GM12874 (cell line): ENCODE data around the gene PKIG.
A peak's percentile ranks its signal among the peaks of the same experiment; 100 is the strongest.

Experiments used
- TF ChIP-seq, protein P1 (sequence below): IDR thresholded peaks from 2 replicates; pipeline ENCODE4 v1.5.1; 2011; ENCODE audit warnings: low read depth, mild to moderate bottlenecking, control low read depth, low read length, moderate library complexity; ENCODE audit not compliant: insufficient read depth

Gene PKIG

DNA sequence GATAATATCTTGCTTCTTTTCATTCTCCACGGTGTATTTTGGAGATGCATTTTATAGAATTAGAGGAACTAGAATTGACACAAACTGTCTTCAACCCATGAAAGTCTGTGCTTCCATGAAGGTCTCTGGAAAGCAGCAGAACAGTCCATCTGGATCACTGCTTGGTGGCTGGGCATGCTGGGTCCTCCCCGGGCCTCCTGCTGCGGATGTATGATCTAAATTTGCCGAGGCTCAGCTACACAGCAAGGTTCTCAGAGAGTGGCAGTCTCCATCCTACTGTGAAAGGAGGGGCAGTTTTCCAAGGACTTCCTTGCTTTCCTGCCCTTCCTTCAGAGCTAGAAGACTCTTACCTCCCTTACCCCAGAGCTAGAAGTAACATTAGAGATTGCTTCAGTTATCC is 15.1 kb downstream of the PKIG start:
- TF ChIP-seq, protein P1, sequence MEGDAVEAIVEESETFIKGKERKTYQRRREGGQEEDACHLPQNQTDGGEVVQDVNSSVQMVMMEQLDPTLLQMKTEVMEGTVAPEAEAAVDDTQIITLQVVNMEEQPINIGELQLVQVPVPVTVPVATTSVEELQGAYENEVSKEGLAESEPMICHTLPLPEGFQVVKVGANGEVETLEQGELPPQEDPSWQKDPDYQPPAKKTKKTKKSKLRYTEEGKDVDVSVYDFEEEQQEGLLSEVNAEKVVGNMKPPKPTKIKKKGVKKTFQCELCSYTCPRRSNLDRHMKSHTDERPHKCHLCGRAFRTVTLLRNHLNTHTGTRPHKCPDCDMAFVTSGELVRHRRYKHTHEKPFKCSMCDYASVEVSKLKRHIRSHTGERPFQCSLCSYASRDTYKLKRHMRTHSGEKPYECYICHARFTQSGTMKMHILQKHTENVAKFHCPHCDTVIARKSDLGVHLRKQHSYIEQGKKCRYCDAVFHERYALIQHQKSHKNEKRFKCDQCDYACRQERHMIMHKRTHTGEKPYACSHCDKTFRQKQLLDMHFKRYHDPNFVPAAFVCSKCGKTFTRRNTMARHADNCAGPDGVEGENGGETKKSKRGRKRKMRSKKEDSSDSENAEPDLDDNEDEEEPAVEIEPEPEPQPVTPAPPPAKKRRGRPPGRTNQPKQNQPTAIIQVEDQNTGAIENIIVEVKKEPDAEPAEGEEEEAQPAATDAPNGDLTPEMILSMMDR, result no peak

DNA sequence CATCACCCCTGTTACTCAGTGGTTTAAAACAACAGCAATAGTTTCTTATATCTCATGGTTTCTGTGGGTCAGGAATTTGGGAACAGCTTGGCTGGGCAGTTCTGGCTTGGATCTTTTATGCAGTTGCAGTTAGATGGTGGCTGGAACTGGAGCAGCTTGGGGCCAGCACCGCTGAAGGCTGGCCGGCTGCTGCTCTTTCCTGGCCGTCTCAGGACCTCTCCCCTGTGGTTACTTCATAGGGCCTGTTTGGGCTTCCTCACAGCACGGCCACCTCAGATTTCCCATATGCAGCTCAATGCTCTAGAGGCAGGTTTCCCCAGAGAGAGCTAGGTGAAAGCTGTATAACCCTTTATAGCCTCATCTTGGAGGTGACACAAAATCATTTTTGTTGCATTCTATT is 15.6 kb downstream of the PKIG start:
- TF ChIP-seq, protein P1, result no peak

DNA sequence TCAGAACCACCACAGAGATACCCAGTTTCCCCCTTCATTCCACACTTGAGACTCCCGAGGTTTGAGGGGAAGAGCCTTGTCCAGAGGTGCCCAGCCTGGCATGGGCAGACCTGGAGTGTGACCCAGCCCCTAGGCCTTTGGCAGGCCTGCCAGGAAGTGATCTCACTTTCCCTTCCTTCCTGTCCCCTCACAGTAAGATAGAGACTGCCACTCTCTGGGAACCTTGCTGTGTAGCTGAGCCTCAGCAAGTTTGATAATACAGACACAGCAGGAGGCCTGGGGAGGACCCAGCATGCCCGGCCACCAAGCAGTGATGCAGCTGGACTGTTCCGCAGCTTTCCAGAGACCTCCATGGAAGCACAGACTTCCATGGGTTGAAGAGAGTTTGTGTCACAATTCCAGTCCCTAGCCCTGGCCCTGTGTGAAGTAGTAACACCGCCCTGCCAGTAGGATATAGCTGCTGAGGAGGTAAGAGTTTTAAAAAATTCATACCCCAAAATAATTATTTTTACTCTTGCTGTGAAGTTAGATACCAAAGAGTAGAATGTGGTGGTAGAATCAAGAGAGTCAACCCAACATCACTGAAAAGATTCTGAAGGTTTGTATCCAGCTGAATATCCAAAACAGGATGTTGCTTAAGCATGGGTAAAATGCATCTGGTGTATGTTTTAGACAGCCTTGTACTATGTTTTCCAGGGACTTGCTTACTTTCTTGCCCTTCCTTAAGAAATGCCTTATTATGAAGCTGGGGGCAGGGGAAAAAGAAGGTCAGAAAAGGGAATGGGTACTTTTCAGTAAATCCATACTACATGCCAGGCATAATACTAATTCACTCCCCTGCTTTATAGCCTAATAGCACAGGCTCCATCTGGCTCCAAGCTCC is 16.3 kb downstream of the PKIG start:
- TF ChIP-seq, protein P1, result 0 out of 2 replicates have a peak, but pooled peaks have one; percentile 29

DNA sequence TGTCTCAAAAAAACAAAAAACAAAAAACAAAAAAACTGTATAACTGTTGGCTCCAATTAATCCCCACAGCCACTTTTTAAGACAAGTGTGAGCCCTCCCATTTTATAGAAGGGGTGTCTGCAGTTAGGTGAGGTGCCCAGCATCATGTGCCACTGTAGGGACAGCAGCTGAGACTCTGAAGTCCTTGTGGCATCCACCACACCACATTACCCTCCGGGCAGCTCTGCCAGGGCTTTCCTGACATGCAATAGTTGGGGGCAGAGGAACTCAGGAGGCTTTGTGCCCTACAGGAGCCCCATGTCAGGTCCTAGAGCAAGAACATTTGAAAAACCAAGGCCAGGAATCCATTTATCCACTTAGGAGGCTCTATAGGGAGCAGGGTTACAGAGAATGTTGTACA is 17.3 kb downstream of the PKIG start:
- TF ChIP-seq, protein P1, result no peak

DNA sequence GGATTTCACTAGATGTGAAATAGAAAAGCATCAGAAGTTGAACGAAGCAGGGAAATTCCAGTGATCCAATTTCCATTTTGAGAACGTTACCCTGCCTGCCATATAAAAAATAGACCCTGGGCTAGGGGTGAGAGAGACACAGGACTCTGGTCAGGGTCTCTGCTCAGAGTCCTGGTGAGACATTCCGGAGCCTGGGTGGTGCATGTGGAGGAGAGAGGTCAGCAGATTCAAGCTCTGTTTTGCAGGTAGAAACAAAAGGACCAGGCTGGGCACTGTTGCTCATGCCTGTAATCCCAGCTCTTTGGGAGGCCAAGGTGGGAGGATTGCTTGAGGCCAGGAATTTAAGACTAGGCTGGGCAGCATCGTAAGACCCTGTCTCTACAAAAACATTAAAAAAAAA is 17.9 kb downstream of the PKIG start:
- TF ChIP-seq, protein P1, result no peak

DNA sequence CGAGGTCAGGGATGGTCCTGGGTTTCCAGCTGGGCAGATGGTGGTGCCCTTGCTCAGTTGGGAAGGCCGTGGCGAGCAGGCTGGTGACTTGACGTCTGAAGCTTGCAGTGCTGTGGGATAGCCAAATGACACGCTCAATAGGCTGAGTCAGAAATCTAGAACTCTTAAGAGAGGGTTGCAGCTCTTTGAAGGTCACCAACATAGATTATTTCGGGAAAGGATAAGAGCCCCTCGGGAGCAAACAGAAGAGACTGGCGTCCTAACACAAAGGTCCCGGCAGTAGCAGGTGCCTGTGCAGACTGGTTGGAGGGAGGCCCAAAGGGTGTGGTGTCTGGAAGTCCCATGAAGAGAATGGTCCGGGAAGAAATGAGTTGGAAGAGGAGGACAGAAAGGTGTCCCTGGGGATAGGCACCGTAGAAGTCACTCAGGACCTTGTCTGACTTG is 18.4 kb downstream of the PKIG start:
- TF ChIP-seq, protein P1, result no peak

DNA sequence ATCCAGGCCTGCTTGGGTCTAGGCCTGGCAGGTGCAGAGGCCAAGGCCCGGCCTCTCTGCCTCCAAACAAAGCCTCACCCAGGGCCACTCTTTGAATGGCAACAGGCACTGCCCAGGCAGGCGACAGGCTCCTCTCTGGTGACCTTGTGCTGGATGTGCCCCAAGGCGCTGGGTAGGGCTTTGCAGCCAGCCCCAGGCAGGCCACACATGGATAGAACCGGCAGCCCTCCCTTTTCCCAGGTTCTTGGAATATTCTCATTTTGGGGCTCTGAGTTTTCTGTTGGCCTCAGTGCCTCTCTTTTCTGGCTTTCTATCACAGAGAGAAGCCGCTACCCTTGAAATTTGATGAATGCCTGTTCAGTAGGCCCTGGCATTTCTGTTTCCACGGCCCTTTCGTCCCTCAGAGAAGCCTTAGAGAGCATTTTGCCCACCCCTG is 18.9 kb downstream of the PKIG start:
- TF ChIP-seq, protein P1, result no peak
